GM19438 (cell line): Measurements from ENCODE around the gene NACC2.

Experiments used
- ATAC-seq: cut with Tn5 transposase; IDR thresholded peaks from one replicate; pipeline ENCODE4 v1.9.1; 2021; ENCODE audit warnings: low read depth; ENCODE audit not compliant: unreplicated experiment

NACC2 gene

GRCh38 chr9:136095070-136096058 lies at the start of gene NACC2:
NACC2 (minus strand) TSS chr9:136095289; CDS start chr9:136050521, 44,768 bp downstream.
- ATAC-seq, result no peak

- no peak for ATAC-seq
These were observed 49.4 kb upstream of the NACC2 start for GRCh38 chr9:136144450-136144849.

GRCh38 chr9:136143215-136144001 lies 48.3 kb upstream of the NACC2 start:
- ATAC-seq, result no peak

GRCh38 chr9:136142859-136143214 lies 47.7 kb upstream of the NACC2 start:
- ATAC-seq, result no peak

- ATAC-seq, result no peak
These were observed 47.3 kb upstream of the NACC2 start for GRCh38 chr9:136142414-136142796.

- ATAC-seq, result no peak
These were observed 46.8 kb upstream of the NACC2 start for GRCh38 chr9:136141682-136142413.

GRCh38 chr9:136140966-136141365 lies 45.9 kb upstream of the NACC2 start:
- no peak for ATAC-seq

GRCh38 chr9:136140046-136140445 lies 45.0 kb upstream of the NACC2 start:
- ATAC-seq, result no peak

- ATAC-seq, result no peak
These were observed 43.5 kb upstream of the NACC2 start for GRCh38 chr9:136138566-136138965.

- ATAC-seq, result no peak
These were observed 42.5 kb upstream of the NACC2 start for GRCh38 chr9:136137321-136138265.

- ATAC-seq, result no peak
These were observed 41.2 kb upstream of the NACC2 start for GRCh38 chr9:136136127-136136925.

GRCh38 chr9:136135326-136136126 lies 40.4 kb upstream of the NACC2 start:
- no peak for ATAC-seq

- no peak for ATAC-seq
These were observed 38.9 kb upstream of the NACC2 start for GRCh38 chr9:136133959-136134484.

- no peak for ATAC-seq
These were observed 38.3 kb upstream of the NACC2 start for GRCh38 chr9:136133191-136133958.

GRCh38 chr9:136132512-136133050 lies 37.5 kb upstream of the NACC2 start:
- no peak for ATAC-seq

GRCh38 chr9:136131629-136132511 lies 36.8 kb upstream of the NACC2 start:
- no peak for ATAC-seq
